Measurements from ENCODE around the gene MMRN2.

MMRN2 gene

DNA sequence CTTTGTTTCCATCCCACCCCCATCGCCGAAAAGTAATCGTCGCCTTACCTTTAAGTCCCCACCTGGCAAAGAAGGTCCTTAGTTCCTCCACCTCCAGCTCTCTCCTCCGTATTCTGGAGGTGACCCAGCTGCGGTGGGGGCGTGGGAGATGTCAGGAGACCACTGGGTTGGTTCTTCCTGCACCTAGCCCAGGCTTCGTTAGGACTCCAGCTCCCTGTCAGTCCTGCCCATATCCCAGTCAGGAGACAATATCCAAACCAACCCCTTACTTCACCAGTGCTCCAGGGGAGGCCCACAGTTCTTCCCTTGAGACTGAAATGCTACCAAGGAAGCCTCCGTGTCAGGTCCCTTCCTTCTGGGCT is 11.6 kb upstream of the MMRN2 start:
- TF ChIP-seq, protein P1, sequence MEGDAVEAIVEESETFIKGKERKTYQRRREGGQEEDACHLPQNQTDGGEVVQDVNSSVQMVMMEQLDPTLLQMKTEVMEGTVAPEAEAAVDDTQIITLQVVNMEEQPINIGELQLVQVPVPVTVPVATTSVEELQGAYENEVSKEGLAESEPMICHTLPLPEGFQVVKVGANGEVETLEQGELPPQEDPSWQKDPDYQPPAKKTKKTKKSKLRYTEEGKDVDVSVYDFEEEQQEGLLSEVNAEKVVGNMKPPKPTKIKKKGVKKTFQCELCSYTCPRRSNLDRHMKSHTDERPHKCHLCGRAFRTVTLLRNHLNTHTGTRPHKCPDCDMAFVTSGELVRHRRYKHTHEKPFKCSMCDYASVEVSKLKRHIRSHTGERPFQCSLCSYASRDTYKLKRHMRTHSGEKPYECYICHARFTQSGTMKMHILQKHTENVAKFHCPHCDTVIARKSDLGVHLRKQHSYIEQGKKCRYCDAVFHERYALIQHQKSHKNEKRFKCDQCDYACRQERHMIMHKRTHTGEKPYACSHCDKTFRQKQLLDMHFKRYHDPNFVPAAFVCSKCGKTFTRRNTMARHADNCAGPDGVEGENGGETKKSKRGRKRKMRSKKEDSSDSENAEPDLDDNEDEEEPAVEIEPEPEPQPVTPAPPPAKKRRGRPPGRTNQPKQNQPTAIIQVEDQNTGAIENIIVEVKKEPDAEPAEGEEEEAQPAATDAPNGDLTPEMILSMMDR (IDR thresholded peaks at IDR 0.05; ENCODE audit: borderline replicate concordance, control extremely low read depth, extremely low read depth, insufficient read depth, missing control alignments): no peak
- in situ Hi-C loops (cut with MboI; ENCODE audit: low sequenced_read_pairs, unreplicated experiment): no loop called here
- no peak for DNase-seq (ENCODE audit: low spot score)

DNA sequence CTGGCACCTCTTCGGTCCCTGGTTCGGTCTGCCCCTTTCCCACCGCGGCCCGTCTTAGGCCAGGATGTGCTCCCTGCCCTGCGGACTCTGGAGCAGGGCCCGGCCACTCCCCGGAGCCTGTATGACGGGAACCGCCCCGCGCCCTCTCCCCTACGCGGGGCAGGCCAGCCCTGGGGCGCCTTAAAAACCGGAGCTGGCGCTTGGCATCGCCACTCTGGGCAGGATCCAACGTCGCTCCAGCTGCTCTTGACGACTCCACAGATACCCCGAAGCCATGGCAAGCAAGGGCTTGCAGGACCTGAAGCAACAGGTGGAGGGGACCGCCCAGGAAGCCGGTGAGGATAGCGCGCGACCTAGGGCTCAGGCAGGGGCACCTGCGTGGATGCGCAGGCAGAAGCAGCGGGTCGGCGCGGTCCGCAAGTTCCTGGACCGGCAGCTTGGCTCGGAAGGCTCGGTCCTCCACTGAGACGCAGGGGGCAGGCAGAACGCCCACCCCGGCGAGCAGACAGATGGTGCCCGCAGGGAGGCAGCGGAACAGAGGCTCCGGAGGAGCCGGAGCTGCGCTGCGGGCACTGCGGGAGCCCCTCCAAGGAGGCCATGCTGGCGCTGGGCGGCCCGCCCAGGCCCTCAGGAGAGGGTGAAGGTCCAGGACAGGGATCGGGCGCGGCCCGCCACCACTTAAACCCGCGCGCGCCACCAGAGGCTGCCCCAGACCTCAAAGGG is 11.0 kb upstream of the MMRN2 start, which contains the start of gene ADIRF:
TSS of gene ADIRF (plus strand) at position 212 of the 723 bp plus-strand sequence. CDS start at position 275, 63 bp downstream.
- TF ChIP-seq, protein P1 (IDR thresholded peaks at IDR 0.05; ENCODE audit: borderline replicate concordance, control extremely low read depth, extremely low read depth, insufficient read depth, missing control alignments): no peak
- in situ Hi-C loops (cut with MboI; ENCODE audit: low sequenced_read_pairs, unreplicated experiment): no loop called here
- DNase-seq (ENCODE audit: low spot score): peak; percentile 24

DNA sequence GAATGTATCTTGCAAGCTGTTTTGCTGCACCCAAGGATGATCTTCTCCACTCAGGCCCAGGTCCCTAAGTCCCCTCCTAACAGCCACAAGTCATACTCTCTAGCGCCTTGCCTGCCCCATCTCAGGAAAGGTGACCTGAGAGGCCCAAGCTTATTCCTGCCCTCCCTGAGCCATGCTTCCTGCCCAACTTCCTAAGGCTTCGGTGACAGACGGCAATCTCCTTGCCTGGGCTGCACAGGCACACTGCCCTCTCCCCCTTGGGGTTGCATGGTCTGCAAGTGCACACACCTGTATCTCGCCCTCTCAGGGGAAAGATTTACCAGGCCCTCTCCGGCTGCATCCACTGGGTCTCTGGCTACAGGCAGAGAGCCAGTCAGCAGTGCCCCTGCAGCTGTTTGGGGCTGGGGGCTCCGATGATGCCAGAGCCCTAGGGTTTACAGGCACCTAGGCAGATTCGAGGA is 10.1 kb upstream of the MMRN2 start:
- in situ Hi-C loops (cut with MboI; ENCODE audit: low sequenced_read_pairs, unreplicated experiment): no loop called here
- TF ChIP-seq, protein P1 (IDR thresholded peaks at IDR 0.05; ENCODE audit: borderline replicate concordance, control extremely low read depth, extremely low read depth, insufficient read depth, missing control alignments): no peak
- DNase-seq (ENCODE audit: low spot score): no peak

DNA sequence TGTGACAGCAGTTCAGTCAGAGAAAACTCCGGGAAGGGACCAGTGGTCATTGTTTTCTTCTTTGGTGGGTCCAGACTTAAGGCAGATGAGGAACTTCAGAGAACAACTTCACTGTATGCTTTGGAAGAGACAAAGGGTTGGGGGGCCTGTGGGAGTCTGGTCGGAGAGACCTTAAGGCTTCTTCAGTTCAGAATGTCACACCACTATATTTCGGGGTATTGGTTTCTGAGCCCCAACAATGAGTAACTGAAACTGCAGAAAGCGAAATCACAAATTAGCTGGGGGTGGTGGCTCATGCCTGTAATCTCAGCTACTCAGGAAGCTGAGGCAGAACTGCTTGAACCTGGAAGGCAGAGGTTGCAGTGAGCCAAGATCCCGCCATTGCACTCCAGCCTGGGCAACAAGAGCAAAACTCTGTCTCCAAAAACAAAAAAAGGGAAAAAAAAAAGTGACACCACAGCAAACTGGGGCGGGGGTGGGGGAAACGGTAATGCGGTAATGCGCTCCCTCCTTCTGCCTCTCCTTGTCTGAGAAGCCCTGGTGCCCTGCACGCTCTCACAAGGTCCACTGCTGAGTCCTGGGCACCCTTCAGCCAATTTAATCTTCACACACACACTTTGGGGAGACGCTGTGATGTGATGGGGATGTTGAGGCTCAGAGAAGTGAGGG is 8.7 kb upstream of the MMRN2 start:
- in situ Hi-C loops (cut with MboI; ENCODE audit: low sequenced_read_pairs, unreplicated experiment): no loop called here
- no peak for DNase-seq (ENCODE audit: low spot score)
- TF ChIP-seq, protein P1 (IDR thresholded peaks at IDR 0.05; ENCODE audit: borderline replicate concordance, control extremely low read depth, extremely low read depth, insufficient read depth, missing control alignments): no peak

DNA sequence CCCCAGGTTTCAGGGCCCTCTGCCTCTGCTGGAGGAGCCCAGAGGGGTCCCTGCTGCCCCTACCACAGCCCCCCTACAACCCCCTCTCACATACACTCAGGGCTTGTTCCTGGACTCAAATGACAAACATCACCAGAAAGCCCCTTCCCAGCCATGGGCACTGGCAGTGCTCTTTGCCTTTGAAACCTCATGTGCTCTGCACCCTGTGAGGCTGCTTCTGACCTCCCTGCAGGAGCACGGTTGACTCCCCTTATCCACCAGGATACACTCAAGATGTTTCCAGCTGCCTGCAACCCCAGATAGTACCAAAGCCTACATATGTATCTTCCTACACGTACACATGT is 7.4 kb upstream of the MMRN2 start:
- DNase-seq (ENCODE audit: low spot score): no peak
- TF ChIP-seq, protein P1 (IDR thresholded peaks at IDR 0.05; ENCODE audit: borderline replicate concordance, control extremely low read depth, extremely low read depth, insufficient read depth, missing control alignments): no peak
- in situ Hi-C loops (cut with MboI; ENCODE audit: low sequenced_read_pairs, unreplicated experiment): no loop called here

DNA sequence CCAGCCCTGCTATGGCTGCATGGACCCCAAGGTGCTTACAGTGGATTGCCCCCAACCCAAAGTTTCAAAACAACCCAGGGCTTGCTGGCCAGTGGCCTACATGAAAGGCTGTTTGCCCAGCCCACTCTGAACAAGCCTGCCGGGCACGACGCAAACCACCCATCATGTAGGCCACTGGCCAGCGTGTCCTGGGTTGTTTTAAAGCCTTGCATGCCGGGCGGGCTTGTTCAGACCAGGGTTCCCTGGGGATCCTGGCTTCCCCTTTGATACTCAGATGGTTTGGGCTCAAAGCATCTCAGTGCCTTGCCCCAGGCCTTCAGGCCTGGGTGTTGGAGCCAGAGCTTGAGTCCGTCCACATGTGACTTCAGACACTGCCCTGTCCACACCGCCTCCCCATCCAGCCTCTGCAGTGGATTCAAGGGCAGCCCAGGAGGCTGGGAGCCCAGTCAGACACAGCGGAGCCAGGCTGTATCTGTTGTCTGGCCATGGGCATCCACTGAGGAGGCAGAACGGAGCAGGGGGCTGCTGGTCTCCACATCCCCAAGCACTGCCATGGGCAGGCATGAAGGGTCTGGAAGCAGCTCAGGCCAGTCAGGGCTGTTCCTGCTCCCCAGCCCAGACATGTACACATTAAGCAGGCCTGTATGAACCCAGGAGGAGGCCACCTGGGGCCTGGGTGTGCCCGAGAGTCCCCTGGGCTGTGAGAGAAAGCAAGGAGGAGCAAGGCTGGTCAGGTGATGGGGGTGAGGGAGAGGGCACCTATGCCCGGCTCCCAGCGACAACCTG is 6.8 kb upstream of the MMRN2 start:
- no peak for DNase-seq (ENCODE audit: low spot score)
- TF ChIP-seq, protein P1 (IDR thresholded peaks at IDR 0.05; ENCODE audit: borderline replicate concordance, control extremely low read depth, extremely low read depth, insufficient read depth, missing control alignments): no peak
- in situ Hi-C loops (cut with MboI; ENCODE audit: low sequenced_read_pairs, unreplicated experiment): no loop called here
